HL-60 (cell line): Measurements from ENCODE around the gene LPCAT1.

Source experiments
- DNase-seq, 2 experiments: peaks; one replicate each; pipeline ENCODE4 v3.0.0-alpha.2; 2010 to 2020; ENCODE audit warnings: low read depth in 1 of 2, low spot score in 1 of 2
- H3K27ac ChIP-seq: fragments of 250-450 bp; sonication (Bioruptor Pico); replicated peaks from 2 replicates; pipeline ENCODE4 v1.5.1; 2020; ENCODE audit warnings: mild to moderate bottlenecking, moderate library complexity
- H3K27me3 ChIP-seq: fragments of 250-450 bp; sonication (Bioruptor Pico); 2 replicates; pipeline ENCODE4 v1.5.1; 2021; ENCODE audit warnings: mild to moderate bottlenecking, moderate library complexity; ENCODE audit not compliant: insufficient read depth, poor library complexity, severe bottlenecking
- H3K4me3 ChIP-seq: replicated peaks from 2 replicates; pipeline ENCODE4 v1.5.1; 2011; ENCODE audit warnings: mild to moderate bottlenecking, control low read depth, low read length; ENCODE audit not compliant: insufficient read depth
- GABPA ChIP-seq: IDR thresholded peaks from 2 replicates; pipeline ENCODE4 v1.6.1; 2012; ENCODE audit warnings: low read depth
- POLR2AphosphoS5 ChIP-seq: IDR thresholded peaks from 2 replicates; pipeline ENCODE4 v1.6.1; 2012; ENCODE audit warnings: low read depth
- SPI1 ChIP-seq: IDR thresholded peaks from 2 replicates; pipeline ENCODE4 v1.6.1; 2012; ENCODE audit warnings: low read depth, mild to moderate bottlenecking, borderline replicate concordance
- TF ChIP-seq, protein P1 (sequence below): IDR thresholded peaks from one replicate; pipeline ENCODE4 v1.5.1; 2011; ENCODE audit warnings: low read length, control low read depth, inconsistent platforms; ENCODE audit not compliant: insufficient read depth
- TF ChIP-seq, protein P2 (sequence below): IDR thresholded peaks from 2 replicates; pipeline ENCODE4 v1.6.1; 2012; ENCODE audit warnings: low read depth; ENCODE audit not compliant: insufficient replicate concordance

Gene LPCAT1

DNA sequence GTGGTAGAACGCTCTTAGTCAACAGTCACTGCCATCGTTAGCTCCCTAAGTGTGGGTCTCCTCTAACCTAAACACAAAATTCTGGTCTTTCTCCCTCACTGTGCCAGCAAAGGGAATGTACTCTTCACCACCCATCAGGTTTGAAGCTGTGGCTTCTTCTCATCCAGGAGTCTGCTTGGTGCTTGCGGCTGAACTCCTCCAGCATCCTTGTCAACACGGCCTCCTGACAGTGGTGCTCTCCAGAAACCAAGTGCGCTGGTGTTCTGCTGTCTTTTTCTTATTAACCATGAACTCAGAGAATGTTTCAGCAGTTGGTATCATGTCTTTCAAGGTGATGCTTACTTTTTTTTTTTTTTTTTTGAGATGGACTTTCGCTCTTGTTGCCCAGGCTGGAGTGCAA, 23.9 kb upstream of the LPCAT1 start:
- TF ChIP-seq SPI1 (no peak), POLR2AphosphoS5 (no peak)
- TF ChIP-seq, protein P1, sequence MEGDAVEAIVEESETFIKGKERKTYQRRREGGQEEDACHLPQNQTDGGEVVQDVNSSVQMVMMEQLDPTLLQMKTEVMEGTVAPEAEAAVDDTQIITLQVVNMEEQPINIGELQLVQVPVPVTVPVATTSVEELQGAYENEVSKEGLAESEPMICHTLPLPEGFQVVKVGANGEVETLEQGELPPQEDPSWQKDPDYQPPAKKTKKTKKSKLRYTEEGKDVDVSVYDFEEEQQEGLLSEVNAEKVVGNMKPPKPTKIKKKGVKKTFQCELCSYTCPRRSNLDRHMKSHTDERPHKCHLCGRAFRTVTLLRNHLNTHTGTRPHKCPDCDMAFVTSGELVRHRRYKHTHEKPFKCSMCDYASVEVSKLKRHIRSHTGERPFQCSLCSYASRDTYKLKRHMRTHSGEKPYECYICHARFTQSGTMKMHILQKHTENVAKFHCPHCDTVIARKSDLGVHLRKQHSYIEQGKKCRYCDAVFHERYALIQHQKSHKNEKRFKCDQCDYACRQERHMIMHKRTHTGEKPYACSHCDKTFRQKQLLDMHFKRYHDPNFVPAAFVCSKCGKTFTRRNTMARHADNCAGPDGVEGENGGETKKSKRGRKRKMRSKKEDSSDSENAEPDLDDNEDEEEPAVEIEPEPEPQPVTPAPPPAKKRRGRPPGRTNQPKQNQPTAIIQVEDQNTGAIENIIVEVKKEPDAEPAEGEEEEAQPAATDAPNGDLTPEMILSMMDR, result no peak
- Histone ChIP-seq H3K4me3 (no peak overlapping the region), H3K27ac (no peak overlapping the region), H3K27me3 (no peaks in the 10 kb centered on the region)
- DNase-seq, result no peak

DNA sequence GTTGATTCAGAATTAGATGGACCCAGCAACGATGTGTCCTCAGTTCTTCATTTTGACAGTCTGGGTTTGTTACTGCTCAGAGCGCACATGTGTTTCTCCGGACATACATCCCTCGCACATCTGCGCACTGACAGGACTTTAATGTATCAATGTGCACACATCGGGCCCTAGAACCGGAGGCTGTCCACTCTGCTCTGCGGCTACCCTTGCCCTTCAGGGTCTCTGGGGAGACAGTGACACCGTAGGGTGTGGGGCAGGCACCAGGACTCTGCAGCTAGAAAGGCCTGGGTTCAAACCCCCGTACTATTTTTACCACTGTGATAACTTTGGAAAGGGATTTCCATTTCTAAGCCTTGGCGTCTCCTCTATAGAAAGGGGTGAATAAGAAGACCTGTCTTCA, 23.5 kb upstream of the LPCAT1 start:
- no peak for DNase-seq
- Histone ChIP-seq H3K27me3 (no peaks in the 10 kb centered on the region), H3K27ac (no peak overlapping the region), H3K4me3 (no peak overlapping the region)
- TF ChIP-seq, protein P1, result no peak
- no peak for TF ChIP-seq POLR2AphosphoS5
- no peak for TF ChIP-seq SPI1
- TF ChIP-seq, protein P2, sequence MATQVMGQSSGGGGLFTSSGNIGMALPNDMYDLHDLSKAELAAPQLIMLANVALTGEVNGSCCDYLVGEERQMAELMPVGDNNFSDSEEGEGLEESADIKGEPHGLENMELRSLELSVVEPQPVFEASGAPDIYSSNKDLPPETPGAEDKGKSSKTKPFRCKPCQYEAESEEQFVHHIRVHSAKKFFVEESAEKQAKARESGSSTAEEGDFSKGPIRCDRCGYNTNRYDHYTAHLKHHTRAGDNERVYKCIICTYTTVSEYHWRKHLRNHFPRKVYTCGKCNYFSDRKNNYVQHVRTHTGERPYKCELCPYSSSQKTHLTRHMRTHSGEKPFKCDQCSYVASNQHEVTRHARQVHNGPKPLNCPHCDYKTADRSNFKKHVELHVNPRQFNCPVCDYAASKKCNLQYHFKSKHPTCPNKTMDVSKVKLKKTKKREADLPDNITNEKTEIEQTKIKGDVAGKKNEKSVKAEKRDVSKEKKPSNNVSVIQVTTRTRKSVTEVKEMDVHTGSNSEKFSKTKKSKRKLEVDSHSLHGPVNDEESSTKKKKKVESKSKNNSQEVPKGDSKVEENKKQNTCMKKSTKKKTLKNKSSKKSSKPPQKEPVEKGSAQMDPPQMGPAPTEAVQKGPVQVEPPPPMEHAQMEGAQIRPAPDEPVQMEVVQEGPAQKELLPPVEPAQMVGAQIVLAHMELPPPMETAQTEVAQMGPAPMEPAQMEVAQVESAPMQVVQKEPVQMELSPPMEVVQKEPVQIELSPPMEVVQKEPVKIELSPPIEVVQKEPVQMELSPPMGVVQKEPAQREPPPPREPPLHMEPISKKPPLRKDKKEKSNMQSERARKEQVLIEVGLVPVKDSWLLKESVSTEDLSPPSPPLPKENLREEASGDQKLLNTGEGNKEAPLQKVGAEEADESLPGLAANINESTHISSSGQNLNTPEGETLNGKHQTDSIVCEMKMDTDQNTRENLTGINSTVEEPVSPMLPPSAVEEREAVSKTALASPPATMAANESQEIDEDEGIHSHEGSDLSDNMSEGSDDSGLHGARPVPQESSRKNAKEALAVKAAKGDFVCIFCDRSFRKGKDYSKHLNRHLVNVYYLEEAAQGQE, result no peak
- no peak for TF ChIP-seq GABPA

DNA sequence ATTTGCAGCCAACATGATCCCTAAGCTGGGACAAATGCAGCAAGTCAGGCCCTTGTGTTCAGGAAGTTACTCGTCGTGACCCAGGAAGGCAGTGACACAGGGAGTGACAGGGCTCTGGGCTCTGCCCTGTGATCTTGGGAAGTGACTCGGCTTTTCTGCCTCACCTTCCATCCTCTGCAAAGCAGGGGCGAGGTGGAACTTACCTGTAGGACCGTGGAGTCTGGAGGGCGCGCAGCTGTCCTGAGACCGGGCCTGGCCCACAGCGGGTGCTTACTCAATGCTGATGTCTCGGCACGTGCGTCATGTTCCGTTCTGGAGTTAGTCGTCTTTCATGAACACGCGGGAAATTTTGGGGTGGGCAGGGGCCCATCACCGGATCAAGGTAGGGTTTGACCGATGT, 22.8 kb upstream of the LPCAT1 start:
- TF ChIP-seq POLR2AphosphoS5 (no peak), GABPA (no peak), SPI1 (no peak)
- TF ChIP-seq, protein P2, result no peak
- TF ChIP-seq, protein P1, result no peak
- Histone ChIP-seq H3K27ac (no peak overlapping the region), H3K27me3 (no peaks in the 10 kb centered on the region), H3K4me3 (no peak overlapping the region)
- DNase-seq, result no peak

DNA sequence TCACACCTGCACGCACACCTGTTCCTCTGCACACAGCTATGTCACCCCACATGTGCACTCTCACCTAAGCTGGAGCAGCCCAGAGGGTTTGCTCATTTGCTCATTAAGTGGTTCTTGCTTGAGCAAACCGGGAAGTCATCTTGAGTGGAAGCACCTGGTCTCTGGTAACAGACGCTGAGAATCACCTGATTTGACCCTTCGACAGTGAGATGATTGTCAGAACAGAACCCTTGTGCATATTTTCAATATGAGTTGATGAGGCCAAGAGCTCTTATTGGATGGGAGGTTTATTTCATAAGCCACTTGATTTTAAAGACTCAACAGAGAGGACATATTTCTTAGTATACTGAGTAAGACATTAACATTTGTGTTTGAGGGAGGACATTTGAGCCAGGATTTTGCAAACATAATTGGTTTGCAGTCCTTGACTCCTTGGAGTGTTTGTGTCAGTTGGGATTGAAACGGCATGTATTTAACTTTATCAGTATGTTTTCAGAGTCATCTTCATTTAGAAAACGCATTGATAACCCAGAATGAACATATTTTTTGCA, 22.1 kb upstream of the LPCAT1 start:
- Histone ChIP-seq H3K27me3 (no peaks in the 10 kb centered on the region), H3K27ac (no peak overlapping the region), H3K4me3 (no peak overlapping the region)
- no peak for DNase-seq
- TF ChIP-seq, protein P2, result no peak
- TF ChIP-seq SPI1, result no peak
- TF ChIP-seq GABPA, result no peak
- no peak for TF ChIP-seq POLR2AphosphoS5
- TF ChIP-seq, protein P1, result no peak
